ENCODE results near the gene ARHGAP15.

GRCh38 chr2:143152219-143152618, 23.0 kb downstream of the ARHGAP15 start:
- no peak for TF ChIP-seq POLR2AphosphoS5 (IDR thresholded peaks at IDR 0.05)
- no peak for TF ChIP-seq CTCF (IDR thresholded peaks at IDR 0.05 in 8 of 11, conservative IDR thresholded peaks at IDR 0.05 in 3 of 11)
- no peak for TF ChIP-seq POLR2A (IDR thresholded peaks at IDR 0.05)

Data from spleen (tissue), 7 donors.